Esophagus muscularis mucosa (tissue), 4 donors: ENCODE measurements around the gene NDUFAF8.

Source experiments
- EP300 ChIP-seq: sonication (generic); formaldehyde crosslinking; IDR thresholded peaks from one replicate; pipeline ENCODE4 v1.6.1; 2017; ENCODE audit warnings: antibody characterized with exemption
- POLR2A ChIP-seq: fragments of 450-650 bp; IDR thresholded peaks from one replicate; pipeline ENCODE4 v1.6.1; 2017; ENCODE audit warnings: antibody characterized with exemption, moderate library complexity, mild to moderate bottlenecking, low read depth
- TF ChIP-seq, protein P1 (sequence below), 3 experiments: fragments of 200-600 bp in 2 of 3; fragments of 450-650 bp in 1 of 3; sonication (generic) in 2 of 3; IDR thresholded peaks; one replicate each; pipeline ENCODE4 v1.5.1; 2017 to 2019; ENCODE audit warnings: antibody characterized with exemption in 3 of 3, mild to moderate bottlenecking in 2 of 3, moderate library complexity in 1 of 3

DNA sequence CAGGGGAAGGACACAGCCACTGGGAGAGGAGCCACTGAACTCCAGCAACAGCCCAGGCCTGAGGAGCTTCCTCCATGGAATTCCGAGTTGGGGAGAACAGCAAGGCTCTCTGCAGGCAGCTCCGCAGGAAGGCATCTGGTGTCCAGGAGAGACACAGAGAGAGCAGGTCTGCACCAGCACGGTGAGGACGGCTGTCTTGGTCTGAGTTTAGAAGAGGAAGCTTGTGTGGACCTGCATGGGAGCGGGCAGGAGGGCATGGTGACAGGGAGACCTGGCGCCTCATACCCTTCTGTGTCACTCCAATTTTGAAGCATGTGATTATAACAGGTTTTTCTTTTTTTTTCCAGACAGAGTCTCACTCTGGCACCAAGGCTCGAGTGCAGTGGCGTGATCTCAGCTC lies 49.6 kb downstream of the NDUFAF8 start:
- TF ChIP-seq EP300 (no peak), POLR2A (no peak)
- TF ChIP-seq, protein P1, sequence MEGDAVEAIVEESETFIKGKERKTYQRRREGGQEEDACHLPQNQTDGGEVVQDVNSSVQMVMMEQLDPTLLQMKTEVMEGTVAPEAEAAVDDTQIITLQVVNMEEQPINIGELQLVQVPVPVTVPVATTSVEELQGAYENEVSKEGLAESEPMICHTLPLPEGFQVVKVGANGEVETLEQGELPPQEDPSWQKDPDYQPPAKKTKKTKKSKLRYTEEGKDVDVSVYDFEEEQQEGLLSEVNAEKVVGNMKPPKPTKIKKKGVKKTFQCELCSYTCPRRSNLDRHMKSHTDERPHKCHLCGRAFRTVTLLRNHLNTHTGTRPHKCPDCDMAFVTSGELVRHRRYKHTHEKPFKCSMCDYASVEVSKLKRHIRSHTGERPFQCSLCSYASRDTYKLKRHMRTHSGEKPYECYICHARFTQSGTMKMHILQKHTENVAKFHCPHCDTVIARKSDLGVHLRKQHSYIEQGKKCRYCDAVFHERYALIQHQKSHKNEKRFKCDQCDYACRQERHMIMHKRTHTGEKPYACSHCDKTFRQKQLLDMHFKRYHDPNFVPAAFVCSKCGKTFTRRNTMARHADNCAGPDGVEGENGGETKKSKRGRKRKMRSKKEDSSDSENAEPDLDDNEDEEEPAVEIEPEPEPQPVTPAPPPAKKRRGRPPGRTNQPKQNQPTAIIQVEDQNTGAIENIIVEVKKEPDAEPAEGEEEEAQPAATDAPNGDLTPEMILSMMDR (IDR thresholded peaks at IDR 0.05) = no peak
